HepG2 (cell line): Measurements from ENCODE around the gene HDGFL2. TPM values are rescaled to one million over a fixed set of nuclear protein-coding genes. Genes with fewer than 3 reads are reported as not detected.

ENCODE experiments used
- ARHGAP35 ChIP-seq: sonication (generic); formaldehyde crosslinking; IDR thresholded peaks from 2 replicates; pipeline ENCODE4 v1.9.0; 2022; ENCODE audit warnings: mild to moderate bottlenecking, inconsistent platforms, moderate library complexity, missing genetic modification reagents, borderline replicate concordance
- CC2D1A ChIP-seq: sonication (generic); formaldehyde crosslinking; IDR thresholded peaks from 2 replicates; pipeline ENCODE4 v1.8.1; 2023; ENCODE audit warnings: mild to moderate bottlenecking, missing genetic modification reagents
- ETV6 ChIP-seq: sonication (generic); formaldehyde crosslinking; conservative IDR thresholded peaks from 2 replicates; pipeline ENCODE4 v1.4.0; 2020; ENCODE audit warnings: missing genetic modification reagents
- KDM1A ChIP-seq: IDR thresholded peaks from 2 replicates; pipeline ENCODE4 v1.6.1; 2016; ENCODE audit warnings: missing compliant biosample characterization
- LBX2 ChIP-seq: sonication (generic); formaldehyde crosslinking; IDR thresholded peaks from 2 replicates; pipeline ENCODE4 v1.5.0; 2020; ENCODE audit warnings: missing genetic modification reagents, mild to moderate bottlenecking, borderline replicate concordance
- MTF1 ChIP-seq: sonication (generic); formaldehyde crosslinking; IDR thresholded peaks from 2 replicates; pipeline ENCODE4 v1.5.0; 2020; ENCODE audit warnings: missing genetic modification reagents
- NFKBIZ ChIP-seq: IDR thresholded peaks from 2 replicates; pipeline ENCODE4 v1.6.1; 2018; ENCODE audit warnings: missing genetic modification reagents, missing compliant biosample characterization
- PAX8 ChIP-seq: sonication (generic); formaldehyde crosslinking; IDR thresholded peaks from 2 replicates; pipeline ENCODE4 v1.8.0; 2022; ENCODE audit warnings: mild to moderate bottlenecking, missing genetic modification reagents, borderline replicate concordance
- SMARCC2 ChIP-seq: fragments of 450-650 bp; IDR thresholded peaks from 2 replicates; pipeline ENCODE4 v1.6.1; 2017; ENCODE audit warnings: antibody characterized with exemption, mild to moderate bottlenecking
- TOE1 ChIP-seq: sonication (generic); formaldehyde crosslinking; IDR thresholded peaks from 2 replicates; pipeline ENCODE4 v1.4.0; 2020; ENCODE audit warnings: mild to moderate bottlenecking, missing genetic modification reagents
- U2AF1 ChIP-seq: fragments of 200-400 bp; formaldehyde crosslinking; optimal IDR thresholded peaks from 2 replicates; pipeline ENCODE3; 2017; ENCODE audit warnings: mild to moderate bottlenecking, low read depth, low read length
- YEATS4 ChIP-seq: sonication (generic); formaldehyde crosslinking; IDR thresholded peaks from 2 replicates; pipeline ENCODE4 v1.4.0; 2020; ENCODE audit warnings: missing genetic modification reagents, borderline replicate concordance
- ZBTB14 ChIP-seq: sonication (generic); formaldehyde crosslinking; IDR thresholded peaks from 2 replicates; pipeline ENCODE4 v1.4.0; 2020; ENCODE audit warnings: missing genetic modification reagents
- ZBTB7B ChIP-seq: sonication (generic); formaldehyde crosslinking; IDR thresholded peaks from 2 replicates; pipeline ENCODE4 v1.4.0; 2020; ENCODE audit warnings: missing genetic modification reagents
- ZNF143 ChIP-seq: sonication (generic); formaldehyde crosslinking; IDR thresholded peaks from 2 replicates; pipeline ENCODE4 v1.4.0; 2020; ENCODE audit warnings: missing genetic modification reagents
- ZNF274 ChIP-seq: sonication (generic); formaldehyde crosslinking; IDR thresholded peaks from 2 replicates; pipeline ENCODE4 v1.5.1; 2020; ENCODE audit warnings: mild to moderate bottlenecking, missing genetic modification reagents
- ZNF343 ChIP-seq: sonication (generic); formaldehyde crosslinking; IDR thresholded peaks from 2 replicates; pipeline ENCODE4 v1.4.0; 2020; ENCODE audit warnings: mild to moderate bottlenecking, missing genetic modification reagents
- ZNF691 ChIP-seq: sonication (generic); formaldehyde crosslinking; IDR thresholded peaks from 2 replicates; pipeline ENCODE4 v1.4.0; 2020; ENCODE audit warnings: missing genetic modification reagents, low read depth, mild to moderate bottlenecking, borderline replicate concordance
- polyA plus RNA-seq, 8 experiments: library from polyadenylated mRNA; depleted of rRNA in 3 of 8; stranded (reverse) in 7 of 8; unstranded in 1 of 8; fragments of >200 nt; fragmentation: Illumina TruSeq in 4 of 8; extraction: Trizol in 4 of 8; gene quantifications; 2 replicates each; pipeline versions ENCODE4 v1.2.1 to v1.2.3, GENCODE V29; 2011 to 2016; ENCODE audit warnings: low read depth in 4 of 8, missing spikeins in 1 of 8, mixed read lengths in 1 of 8; ENCODE audit not compliant: insufficient read depth in 1 of 8
- total RNA-seq, 5 experiments: library from RNA; depleted of rRNA; stranded (reverse); fragments of >200 nt; fragmentation: Illumina TruSeq; extraction: Trizol; gene quantifications; 2 replicates each; pipeline ENCODE4 v1.2.3, GENCODE V29; 2016; ENCODE audit warnings: low read depth in 1 of 5
- TF ChIP-seq, protein P1 (sequence below): sonication (generic); formaldehyde crosslinking; IDR thresholded peaks from 2 replicates; pipeline ENCODE4 v1.4.0; 2020; ENCODE audit warnings: missing genetic modification reagents
- TF ChIP-seq, protein P2 (sequence below): IDR thresholded peaks from 2 replicates; pipeline ENCODE4 v1.6.1; 2012; ENCODE audit warnings: low read depth, low read length, improper control_type of control experiment
- TF ChIP-seq, protein P3 (sequence below): sonication (generic); formaldehyde crosslinking; IDR thresholded peaks from 2 replicates; pipeline ENCODE4 v1.5.0; 2020; ENCODE audit warnings: mild to moderate bottlenecking, missing genetic modification reagents, borderline replicate concordance

The HDGFL2 gene
- total and polyA plus RNA-seq, 2 of the 13 experiments (the other 11 are each of a cell fraction or from before 2014, with no cell fraction given) = 20.0 to 51.1 TPM

DNA sequence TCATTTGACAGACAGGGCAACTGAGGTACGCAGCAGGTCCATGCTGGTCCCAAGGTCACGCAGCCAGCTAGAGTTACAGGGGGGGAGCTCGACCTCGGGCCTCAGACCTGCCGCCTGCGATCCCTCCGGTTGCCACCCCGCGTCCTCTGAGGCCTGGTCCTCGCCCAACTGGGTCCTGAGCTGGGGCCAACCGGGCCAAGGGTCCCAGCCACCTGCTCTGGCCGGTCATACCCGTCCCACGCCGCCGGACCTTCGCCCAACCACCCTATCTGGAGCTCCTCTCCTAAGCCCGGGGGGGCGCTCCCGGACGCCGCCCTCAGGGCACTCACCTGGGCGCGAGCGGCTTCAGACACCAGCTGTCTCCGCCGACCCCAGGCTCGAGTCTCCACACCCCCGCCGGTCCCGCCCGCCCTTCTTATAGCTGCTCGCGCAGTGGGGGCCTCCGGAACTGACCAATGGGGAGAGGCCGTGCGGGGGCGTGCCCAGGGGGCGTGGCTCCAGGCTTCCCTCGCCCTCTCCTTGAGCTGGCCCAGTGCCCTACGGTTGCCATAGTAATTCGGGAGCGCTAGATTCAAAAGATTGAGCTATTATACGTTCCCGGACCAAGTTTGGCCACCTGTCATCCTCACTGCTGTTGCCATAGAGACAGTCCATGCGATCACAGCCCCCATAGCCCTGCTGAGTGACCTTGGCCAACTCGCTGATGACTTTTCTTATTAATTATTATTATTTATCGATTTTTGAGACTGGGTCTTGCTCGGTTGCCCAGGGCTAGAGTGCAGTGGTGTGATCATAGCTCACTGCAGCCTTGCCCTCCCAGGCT is 63.0 kb downstream of the HDGFL2 start, which contains the start of gene PLIN5 (continued):
- TF ChIP-seq ZBTB7B (CRISPR knock-in tag) (peak; percentile 66), ZNF274 (CRISPR knock-in tag) (no peak), PAX8 (CRISPR knock-in tag) (no peak), TOE1 (no peak), ZNF143 (CRISPR knock-in tag) (no peak), MTF1 (no peak), NFKBIZ (CRISPR knock-in tag) (no peak), KDM1A (no peak), U2AF1 (no peak), ETV6 (CRISPR knock-in tag) (no peak), ZNF343 (CRISPR knock-in tag) (0 out of 2 replicates have a peak, but pooled peaks have one; percentile 46), ZNF691 (CRISPR knock-in tag) (0 out of 2 replicates have a peak, but pooled peaks have one; percentile 62), CC2D1A (CRISPR knock-in tag) (no peak), ARHGAP35 (CRISPR knock-in tag) (no peak), LBX2 (CRISPR knock-in tag) (no peak), SMARCC2 (no peak), YEATS4 (CRISPR knock-in tag) (no peak), ZBTB14 (CRISPR knock-in tag) (no peak)
- TF ChIP-seq, protein P1, sequence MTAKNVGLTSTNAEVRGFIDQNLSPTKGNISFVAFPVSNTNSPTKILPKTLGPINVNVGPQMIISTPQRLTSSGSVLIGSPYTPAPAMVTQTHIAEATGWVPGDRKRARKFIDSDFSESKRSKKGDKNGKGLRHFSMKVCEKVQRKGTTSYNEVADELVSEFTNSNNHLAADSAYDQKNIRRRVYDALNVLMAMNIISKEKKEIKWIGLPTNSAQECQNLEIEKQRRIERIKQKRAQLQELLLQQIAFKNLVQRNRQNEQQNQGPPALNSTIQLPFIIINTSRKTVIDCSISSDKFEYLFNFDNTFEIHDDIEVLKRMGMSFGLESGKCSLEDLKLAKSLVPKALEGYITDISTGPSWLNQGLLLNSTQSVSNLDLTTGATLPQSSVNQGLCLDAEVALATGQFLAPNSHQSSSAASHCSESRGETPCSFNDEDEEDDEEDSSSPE (CRISPR knock-in tag) = peak; percentile 84
- TF ChIP-seq, protein P2, sequence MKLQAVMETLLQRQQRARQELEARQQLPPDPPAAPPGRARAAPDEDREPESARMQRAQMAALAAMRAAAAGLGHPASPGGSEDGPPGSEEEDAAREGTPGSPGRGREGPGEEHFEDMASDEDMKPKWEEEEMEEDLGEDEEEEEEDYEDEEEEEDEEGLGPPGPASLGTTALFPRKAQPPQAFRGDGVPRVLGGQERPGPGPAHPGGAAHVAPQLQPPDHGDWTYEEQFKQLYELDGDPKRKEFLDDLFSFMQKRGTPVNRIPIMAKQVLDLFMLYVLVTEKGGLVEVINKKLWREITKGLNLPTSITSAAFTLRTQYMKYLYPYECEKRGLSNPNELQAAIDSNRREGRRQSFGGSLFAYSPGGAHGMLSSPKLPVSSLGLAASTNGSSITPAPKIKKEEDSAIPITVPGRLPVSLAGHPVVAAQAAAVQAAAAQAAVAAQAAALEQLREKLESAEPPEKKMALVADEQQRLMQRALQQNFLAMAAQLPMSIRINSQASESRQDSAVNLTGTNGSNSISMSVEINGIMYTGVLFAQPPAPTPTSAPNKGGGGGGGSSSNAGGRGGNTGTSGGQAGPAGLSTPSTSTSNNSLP = peak; percentile 72; the same call in 1 of the 2 replicates
- TF ChIP-seq, protein P3, sequence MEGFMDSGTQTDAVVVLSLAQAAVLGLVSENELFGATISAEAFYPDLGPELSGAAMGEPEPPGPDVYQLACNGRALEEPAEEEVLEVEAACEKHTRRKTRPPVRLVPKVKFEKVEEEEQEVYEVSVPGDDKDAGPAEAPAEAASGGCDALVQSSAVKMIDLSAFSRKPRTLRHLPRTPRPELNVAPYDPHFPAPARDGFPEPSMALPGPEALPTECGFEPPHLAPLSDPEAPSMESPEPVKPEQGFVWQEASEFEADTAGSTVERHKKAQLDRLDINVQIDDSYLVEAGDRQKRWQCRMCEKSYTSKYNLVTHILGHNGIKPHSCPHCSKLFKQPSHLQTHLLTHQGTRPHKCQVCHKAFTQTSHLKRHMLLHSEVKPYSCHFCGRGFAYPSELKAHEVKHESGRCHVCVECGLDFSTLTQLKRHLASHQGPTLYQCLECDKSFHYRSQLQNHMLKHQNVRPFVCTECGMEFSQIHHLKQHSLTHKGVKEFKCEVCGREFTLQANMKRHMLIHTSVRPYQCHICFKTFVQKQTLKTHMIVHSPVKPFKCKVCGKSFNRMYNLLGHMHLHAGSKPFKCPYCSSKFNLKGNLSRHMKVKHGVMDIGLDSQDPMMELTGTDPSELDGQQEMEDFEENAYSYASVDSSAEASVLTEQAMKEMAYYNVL = peak; percentile 28; the same call in 1 of the 2 replicates
